T-cell (primary cell): ENCODE measurements around the gene PIK3R2. TPM values are rescaled to one million over a fixed set of nuclear protein-coding genes. Genes with fewer than 3 reads are reported as not detected.
"Not testable (repeated sequence)": the region's sequence is repeated elsewhere in the genome, so short reads cannot be mapped to it uniquely, and the experiment has no call there.

ENCODE experiments used
- ATAC-seq, 4 experiments: fragments of 200-7000 bp in 3 of 4; fragments of 150-1000 bp in 1 of 4; cut with Tn5 transposase; replicated peaks in 1 of 4; 1 replicate in 3 of 4; 2 replicates in 1 of 4; pipeline ENCODE4 v1.10.0; 2021; ENCODE audit warnings: moderate library complexity in 3 of 4, mild to moderate bottlenecking in 2 of 4, moderate number of reproducible peaks in 1 of 4
- CTCF ChIA-PET, 2 donors: fragments of 300-600 bp; sonication (Branson Sonifier 250); formaldehyde crosslinking; loops; one replicate each; lab custom pipeline; 2022; ENCODE audit warnings: antibody characterized with exemption in 2 of 2; lab: Charles Lee
- POLR2A ChIA-PET, 2 donors: fragments of 300-600 bp; sonication (Branson Sonifier 250); formaldehyde crosslinking; loops; one replicate each; lab custom pipeline; 2022; ENCODE audit warnings: antibody characterized with exemption in 2 of 2; lab: Charles Lee
- DNase-seq, 35 experiments: peaks; one replicate each; pipeline versions ENCODE4 v3.0.0 to v3.0.0-alpha.2; 2013 to 2023
- H3K27ac ChIP-seq: one replicate; pipeline ENCODE4 v1.5.1; 2013; ENCODE audit warnings: low read length
- H3K27me3 ChIP-seq, 2 experiments: replicated peaks in 1 of 2; 1 replicate in 1 of 2; 2 replicates in 1 of 2; pipeline versions ENCODE4 v1.6.1 to v1.7.0; 2013; ENCODE audit warnings: low read length in 1 of 2, mixed read lengths in 1 of 2; ENCODE audit not compliant: control insufficient read depth in 2 of 2, insufficient read depth in 2 of 2; ENCODE audit errors: extremely low read depth in 1 of 2
- H3K36me3 ChIP-seq, 2 donors: 1 replicate in 1 of 2; 2 replicates in 1 of 2; pipeline versions ENCODE4 v1.6.1 to v1.7.0; 2013; ENCODE audit warnings: low read length in 1 of 2; ENCODE audit not compliant: control insufficient read depth in 2 of 2, insufficient read depth in 1 of 2; ENCODE audit errors: extremely low read depth in 1 of 2
- H3K4me1 ChIP-seq, 2 experiments: 1 replicate in 1 of 2; 2 replicates in 1 of 2; pipeline versions ENCODE4 v1.6.1 to v1.7.0; 2013; ENCODE audit warnings: low read length in 2 of 2, mixed read lengths in 1 of 2; ENCODE audit not compliant: insufficient read depth in 2 of 2, control insufficient read depth in 1 of 2; ENCODE audit errors: extremely low read depth in 1 of 2
- H3K4me3 ChIP-seq, 2 donors: 1 replicate in 1 of 2; 2 replicates in 1 of 2; pipeline versions ENCODE4 v1.5.1 to v1.7.0; 2013; ENCODE audit warnings: mild to moderate bottlenecking in 2 of 2, low read length in 1 of 2, moderate library complexity in 1 of 2; ENCODE audit not compliant: control insufficient read depth in 1 of 2; ENCODE audit errors: extremely low read depth in 1 of 2
- H3K9me3 ChIP-seq: 2 replicates; pipeline ENCODE4 v1.7.0; 2013
- H3K27ac Mint-ChIP-seq, 2 donors: one replicate each; pipeline ENCODE4 v1.8.0; 2020 to 2021; ENCODE audit warnings: mild to moderate bottlenecking in 2 of 2, mixed read lengths in 2 of 2
- H3K27me3 Mint-ChIP-seq, 2 donors: one replicate each; pipeline ENCODE4 v1.8.0; 2021 to 2022; ENCODE audit warnings: mixed read lengths in 2 of 2
- H3K36me3 Mint-ChIP-seq: one replicate; pipeline ENCODE4 v1.8.0; 2021; ENCODE audit warnings: mixed read lengths
- H3K4me1 Mint-ChIP-seq, 3 donors: one replicate each; pipeline ENCODE4 v1.8.0; 2020 to 2022; ENCODE audit warnings: mixed read lengths in 3 of 3, mild to moderate bottlenecking in 1 of 3
- H3K4me3 Mint-ChIP-seq, 3 donors: one replicate each; pipeline ENCODE4 v1.8.0; 2020 to 2022; ENCODE audit warnings: mild to moderate bottlenecking in 3 of 3, mixed read lengths in 3 of 3, moderate library complexity in 3 of 3
- H3K9me3 Mint-ChIP-seq, 3 donors: one replicate each; pipeline ENCODE4 v1.8.0; 2020 to 2022; ENCODE audit warnings: mixed read lengths in 3 of 3
- WGBS: methylation state at CpG from one replicate; pipeline ENCODE4 v1.1.5; 2013; ENCODE audit warnings: missing lambda C conversion rate; ENCODE audit not compliant: insufficient coverage; 5-methylcytosine and 5-hydroxymethylcytosine counted together
- total RNA-seq, 35 experiments: library from RNA in 6 of 35; stranded (reverse) in 6 of 35; fragments of 120-200 nt in 1 of 35; gene quantifications; one replicate each; pipeline versions ENCODE4 v1.2.1 to v1.2.4 and lab custom pipeline; 2013 to 2026

PIK3R2 gene
- total RNA-seq (10 to 100 TPM; 11.8 to 25.5 (median 17.6) TPM), total RNA-seq (lab: John Stamatoyannopoulos, UW) (0 to 0.89 (median 0.26) reads per million in 29 experiments)
- 9.1 TPM for total RNA-seq (2013)

- Histone ChIP-seq H3K36me3 (peaks cover 11 to 15% of the 10 kb centered on the region in 2 donors), H3K27me3 (no peaks in the 10 kb centered on the region), H3K9me3 (no peaks in the 10 kb centered on the region), H3K4me1 (peaks cover 5 to 57% of the 10 kb centered on the region in 2 experiments), H3K27ac (peak within 1 kb of the TSS; percentile 87), H3K4me3 (peak within 1 kb of the TSS; percentile 78 to 86)
- WGBS = under 1% methylated on average over 85 of the region's 86 CpGs
- DNase-seq (peak; percentile 99 to 100 (median 100)), ATAC-seq (peak; percentile 86 to 89 (median 88))
- Mint-ChIP-seq H3K4me1 (peaks cover 27 to 32% (median 27%) of the 10 kb centered on the region in 3 donors), H3K27me3 (no peaks in the 10 kb centered on the region), H3K36me3 (no peaks in the 10 kb centered on the region), H3K27ac (peak within 1 kb of the TSS; percentile 98), H3K4me3 (peak within 1 kb of the TSS; percentile 86 to 95 (median 91)), H3K9me3 (no peaks in the 10 kb centered on the region)
- POLR2A ChIA-PET = no interaction called here
- CTCF ChIA-PET = interaction anchor here in 1 of 2 donors (0.5 to 1.8 kb wide), 7 partner anchors 8 to 1906 kb away, joined by 3 to 8 read pairs (median 3); partner anchors contain the start of genes ARRDC2, MPV17L2 and RAB3A
Measured at GRCh38 chr19:18152817-18153555, at the start of gene PIK3R2. TSS of gene PIK3R2 (plus strand) at chr19:18153163. CDS start at chr19:18155880, 2,717 bp downstream.

- H3K4me1 Mint-ChIP-seq = peaks cover 26 to 31% (median 30%) of the 10 kb centered on the region in 3 donors
- H3K27me3 Mint-ChIP-seq = no peaks in the 10 kb centered on the region
- ATAC-seq = no peak
- Histone ChIP-seq H3K27me3 (no peaks in the 10 kb centered on the region), H3K4me3 (peak overlapping the region; percentile 51 to 71), H3K9me3 (no peaks in the 10 kb centered on the region), H3K36me3 (peaks cover 0 to 2% of the 10 kb centered on the region in 2 donors), H3K27ac (peak overlapping the region; percentile 2), H3K4me1 (peaks cover 3 to 26% of the 10 kb centered on the region in 2 experiments)
- ChIA-PET CTCF (interaction anchor here (0.6 to 1.3 kb wide), 5 partner anchors 8 to 63 kb away, joined by 3 to 4 read pairs (median 3); partner anchors contain the start of gene IL12RB1 (in 1 of the 2)), POLR2A (interaction anchor here in 1 of 2 donors (0.9 kb wide), 1 partner anchor 13 kb away, joined by 4 read pairs; no protein-coding TSS in a partner anchor)
- no peak for DNase-seq
- WGBS = 47% methylated on average over 2 of the region's 5 CpGs
- no peaks in the 10 kb centered on the region for H3K9me3 Mint-ChIP-seq
- peak overlapping the region; percentile 69 to 76 (median 72) for H3K4me3 Mint-ChIP-seq
- peak overlapping the region in 1 of 2 donors; percentile 73 for H3K27ac Mint-ChIP-seq
- peaks cover under 1% of the 10 kb centered on the region for H3K36me3 Mint-ChIP-seq
Measured at GRCh38 chr19:18104793-18105131, 48.2 kb upstream of the PIK3R2 start.

GRCh38 chr19:18105259-18105658, 47.7 kb upstream of the PIK3R2 start:
- Mint-ChIP-seq H3K4me3 (peak overlapping the region in 1 of 3 donors; percentile 72), H3K4me1 (peaks cover 24 to 30% (median 27%) of the 10 kb centered on the region in 3 donors)
- H3K27me3 Mint-ChIP-seq, ATAC-seq, H3K27me3 ChIP-seq, H3K27ac ChIP-seq, H3K4me3 ChIP-seq, H3K9me3 Mint-ChIP-seq, H3K36me3 ChIP-seq, DNase-seq, H3K27ac Mint-ChIP-seq, H3K9me3 ChIP-seq, H3K36me3 Mint-ChIP-seq, POLR2A ChIA-PET: not testable (repeated sequence)
- CTCF ChIA-PET = interaction anchor here in 1 of 2 donors (1.0 to 1.1 kb wide), 2 partner anchors 10 to 18 kb away, joined by 3 read pairs; partner anchors contain the start of gene IL12RB1
- WGBS = 85% methylated on average over 4 of the region's 7 CpGs
- H3K4me1 ChIP-seq = peaks cover 3 to 26% of the 10 kb centered on the region in 2 experiments

- Histone ChIP-seq H3K27me3 (no peaks in the 10 kb centered on the region), H3K4me1 (peaks cover 5 to 36% of the 10 kb centered on the region in 2 experiments), H3K36me3 (peaks cover 0 to 2% of the 10 kb centered on the region in 2 donors), H3K27ac (no peak overlapping the region), H3K9me3 (no peaks in the 10 kb centered on the region), H3K4me3 (no peak overlapping the region)
- Mint-ChIP-seq H3K9me3 (no peaks in the 10 kb centered on the region), H3K36me3 (no peaks in the 10 kb centered on the region), H3K4me3 (peak overlapping the region in 1 of 3 donors; percentile 12), H3K27ac (peak overlapping the region in 1 of 2 donors; percentile 32), H3K27me3 (no peaks in the 10 kb centered on the region), H3K4me1 (peaks cover 30 to 37% (median 36%) of the 10 kb centered on the region in 3 donors)
- POLR2A ChIA-PET = no interaction called here
- ATAC-seq (no peak), DNase-seq (no peak)
- CTCF ChIA-PET = interaction anchor here (0.6 kb wide), 2 partner anchors 65 to 211 kb away, joined by 3 to 8 read pairs; no protein-coding TSS in a partner anchor
- 98% methylated on average over 5 of the region's 9 CpGs for WGBS
Measured at GRCh38 chr19:18107235-18107634, 45.7 kb upstream of the PIK3R2 start.

GRCh38 chr19:18108897-18109296, 44.1 kb upstream of the PIK3R2 start:
- no peak overlapping the region for H3K27ac ChIP-seq
- ATAC-seq (no peak), DNase-seq (no peak)
- no peaks in the 10 kb centered on the region for H3K36me3 Mint-ChIP-seq
- no peaks in the 10 kb centered on the region for H3K27me3 Mint-ChIP-seq
- peak overlapping the region; percentile 72 to 81 (median 77) for H3K4me3 Mint-ChIP-seq
- H3K27ac Mint-ChIP-seq = peak overlapping the region; percentile 85 to 88
- no peak overlapping the region for H3K4me3 ChIP-seq
- peaks cover 0 to 2% of the 10 kb centered on the region in 2 donors for H3K36me3 ChIP-seq
- H3K9me3 Mint-ChIP-seq = no peaks in the 10 kb centered on the region
- WGBS = 94% methylated on average over 2 of the region's 2 CpGs
- ChIA-PET POLR2A (no interaction called here), CTCF (interaction anchor here in 1 of 2 donors (0.6 kb wide), 1 partner anchor 53 kb away, joined by 3 read pairs; no protein-coding TSS in a partner anchor)
- H3K4me1 ChIP-seq = peaks cover 5 to 40% of the 10 kb centered on the region in 2 experiments
- no peaks in the 10 kb centered on the region for H3K9me3 ChIP-seq
- H3K4me1 Mint-ChIP-seq = peaks cover 28 to 40% (median 36%) of the 10 kb centered on the region in 3 donors
- H3K27me3 ChIP-seq = no peaks in the 10 kb centered on the region

GRCh38 chr19:18109341-18109732, 43.6 kb upstream of the PIK3R2 start:
- DNase-seq (no peak), ATAC-seq (peak in 2 of 4 experiments; percentile 2 to 26)
- no peaks in the 10 kb centered on the region for H3K27me3 Mint-ChIP-seq
- WGBS = 69% methylated on average over 8 of the region's 12 CpGs
- H3K9me3 Mint-ChIP-seq = no peaks in the 10 kb centered on the region
- Histone ChIP-seq H3K36me3 (peaks cover 0 to 6% of the 10 kb centered on the region in 2 donors), H3K4me3 (peak overlapping the region; percentile 68 to 75), H3K4me1 (peaks cover 2 to 36% of the 10 kb centered on the region in 2 experiments), H3K27me3 (no peaks in the 10 kb centered on the region), H3K9me3 (no peaks in the 10 kb centered on the region), H3K27ac (peak overlapping the region; percentile 57)
- peak overlapping the region; percentile 85 to 88 for H3K27ac Mint-ChIP-seq
- CTCF ChIA-PET = interaction anchor here in 1 of 2 donors (0.6 kb wide), 1 partner anchor 52 kb away, joined by 3 read pairs; no protein-coding TSS in a partner anchor
- POLR2A ChIA-PET = no interaction called here
- H3K4me3 Mint-ChIP-seq = peak overlapping the region; percentile 72 to 81 (median 77)
- peaks cover 27 to 39% (median 35%) of the 10 kb centered on the region in 3 donors for H3K4me1 Mint-ChIP-seq
- H3K36me3 Mint-ChIP-seq = no peaks in the 10 kb centered on the region
